IPS-NIHi11 (cell line): ENCODE measurements around the gene PRKAR1A.

Experiments used
- DNase-seq: peaks from one replicate; pipeline ENCODE4 v3.0.0; 2012; ENCODE audit warnings: mixed read lengths, low spot score

PRKAR1A gene

DNA sequence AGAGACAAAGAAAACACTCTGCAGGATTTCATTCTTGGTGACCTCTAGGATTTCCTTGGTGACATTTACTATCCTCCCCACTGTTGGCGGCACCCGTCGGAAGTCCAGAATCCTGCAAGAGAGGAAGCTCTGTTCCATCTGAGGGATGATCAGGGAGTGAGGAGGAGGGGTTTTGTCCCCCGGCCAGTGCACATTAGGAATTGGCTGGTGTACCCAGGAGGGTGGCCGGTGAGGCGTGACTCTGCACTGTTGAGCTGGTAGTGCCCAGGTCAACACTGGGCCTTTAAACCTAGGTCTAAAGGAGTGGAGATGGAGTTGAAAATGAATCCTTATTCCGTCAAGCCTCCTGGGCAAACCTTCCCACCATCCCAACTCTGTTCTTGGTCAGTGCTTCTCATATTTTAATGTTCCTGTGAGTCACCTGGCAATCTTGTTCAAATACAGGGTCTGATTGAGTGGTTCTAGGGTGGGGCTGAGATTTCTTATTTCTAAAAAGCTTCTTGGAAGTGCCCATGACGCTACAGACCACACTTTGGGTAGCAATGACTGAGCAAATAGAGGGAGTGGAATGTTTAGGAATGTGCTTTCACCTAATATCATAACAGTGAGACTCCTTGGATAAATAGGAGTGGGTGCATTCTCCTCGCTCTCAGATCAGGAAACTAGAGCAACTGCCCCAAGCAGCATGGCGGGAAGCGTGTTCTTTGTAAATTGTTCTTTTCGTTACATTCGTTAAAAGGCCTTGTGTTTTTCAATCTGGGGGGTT, 30.7 kb downstream of the PRKAR1A start:
- DNase-seq, result no peak

GRCh38 chr17:68544111-68544915, 32.1 kb downstream of the PRKAR1A start:
- no peak for DNase-seq

GRCh38 chr17:68556551-68556950, 44.3 kb downstream of the PRKAR1A start:
- DNase-seq, result no peak

- DNase-seq, result no peak
Observed at GRCh38 chr17:68559316-68559715, 47.1 kb downstream of the PRKAR1A start.

DNA sequence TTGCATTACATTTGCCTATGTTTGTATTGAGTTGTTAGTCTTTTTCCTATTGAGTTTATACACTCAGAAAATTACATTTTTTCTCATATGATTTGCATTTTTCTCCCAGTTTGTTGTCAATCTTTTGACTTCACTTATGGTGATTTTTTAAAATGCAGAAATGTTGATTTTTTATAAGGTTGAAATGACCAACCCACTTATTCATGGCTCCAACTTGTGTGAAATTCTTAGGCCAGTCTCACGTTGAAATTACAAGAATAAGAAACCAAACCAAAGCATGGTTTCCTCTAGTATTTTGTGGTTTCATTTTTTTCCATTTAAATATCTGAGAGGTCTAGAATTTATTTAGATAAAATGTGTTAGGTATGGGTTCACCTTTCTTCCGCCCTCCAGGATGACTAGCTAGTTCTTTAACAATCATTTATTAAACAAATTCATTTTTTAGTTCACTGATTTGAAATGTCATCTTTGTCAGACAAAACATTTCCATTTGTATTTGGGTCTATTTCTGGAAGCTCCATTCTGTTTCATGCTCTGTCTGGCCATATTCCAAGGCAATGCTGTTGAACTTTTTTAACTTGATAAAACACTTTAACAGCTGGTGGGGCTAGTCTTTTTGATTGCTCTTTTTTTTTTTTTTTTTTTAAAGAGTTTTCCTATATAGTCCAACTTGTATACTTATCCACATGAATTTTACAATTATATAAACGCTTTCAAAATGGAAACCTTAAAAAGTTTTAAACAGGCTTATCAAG, 48.9 kb downstream of the PRKAR1A start:
- no peak for DNase-seq

DNA sequence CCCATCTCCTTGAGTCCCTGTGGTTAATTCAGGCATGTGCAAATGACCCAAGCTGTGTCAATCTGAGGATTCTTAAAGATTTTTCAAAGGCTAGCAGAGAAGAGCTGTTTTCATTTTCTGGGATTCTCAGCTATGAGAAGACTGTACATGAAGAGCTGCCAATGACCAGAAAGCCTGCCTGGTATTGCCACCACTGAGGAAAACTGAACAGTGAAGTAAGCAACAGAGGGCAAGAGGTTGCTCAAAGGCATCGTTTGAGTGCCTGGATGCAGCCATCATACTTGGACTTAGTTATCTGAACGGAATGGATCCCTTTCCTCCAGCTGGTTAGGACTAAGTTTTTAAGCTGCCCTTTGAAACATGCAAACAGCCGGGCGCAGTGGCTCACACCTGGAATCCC, 50.5 kb downstream of the PRKAR1A start:
- DNase-seq, result no peak

DNA sequence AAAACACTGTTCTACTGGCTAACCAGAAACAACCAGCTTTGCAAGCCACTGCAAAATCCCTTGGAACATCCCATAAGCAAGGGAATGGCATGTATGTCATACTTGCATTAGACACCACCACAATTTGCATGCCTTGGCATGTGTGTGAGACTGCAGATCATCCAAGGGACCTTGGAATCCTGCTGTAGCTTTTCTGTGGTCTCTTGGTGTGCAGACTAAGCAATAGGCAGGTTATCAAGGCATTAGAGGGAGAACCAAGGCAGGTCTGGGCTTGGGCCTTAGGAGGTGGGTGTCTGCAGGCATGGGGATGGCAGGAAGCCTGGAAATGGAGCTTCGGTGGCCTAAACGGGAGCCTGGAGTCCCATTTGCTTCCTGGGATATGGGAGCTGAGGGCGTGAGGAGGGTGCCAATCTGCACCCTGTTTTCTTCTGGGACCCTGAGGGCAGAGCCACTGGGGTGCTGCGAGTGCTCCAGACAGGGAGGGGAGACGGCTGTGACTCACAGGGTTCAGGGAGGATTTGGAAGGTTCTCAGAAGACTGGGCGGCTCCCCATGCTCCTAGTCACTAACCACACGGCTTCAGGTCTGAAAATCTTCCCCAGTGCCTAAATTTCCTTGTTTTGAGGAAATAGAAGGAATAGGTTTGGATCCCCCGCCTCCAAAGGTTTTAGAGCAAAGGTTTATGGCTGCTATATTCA, 52.3 kb downstream of the PRKAR1A start:
- no peak for DNase-seq

DNA sequence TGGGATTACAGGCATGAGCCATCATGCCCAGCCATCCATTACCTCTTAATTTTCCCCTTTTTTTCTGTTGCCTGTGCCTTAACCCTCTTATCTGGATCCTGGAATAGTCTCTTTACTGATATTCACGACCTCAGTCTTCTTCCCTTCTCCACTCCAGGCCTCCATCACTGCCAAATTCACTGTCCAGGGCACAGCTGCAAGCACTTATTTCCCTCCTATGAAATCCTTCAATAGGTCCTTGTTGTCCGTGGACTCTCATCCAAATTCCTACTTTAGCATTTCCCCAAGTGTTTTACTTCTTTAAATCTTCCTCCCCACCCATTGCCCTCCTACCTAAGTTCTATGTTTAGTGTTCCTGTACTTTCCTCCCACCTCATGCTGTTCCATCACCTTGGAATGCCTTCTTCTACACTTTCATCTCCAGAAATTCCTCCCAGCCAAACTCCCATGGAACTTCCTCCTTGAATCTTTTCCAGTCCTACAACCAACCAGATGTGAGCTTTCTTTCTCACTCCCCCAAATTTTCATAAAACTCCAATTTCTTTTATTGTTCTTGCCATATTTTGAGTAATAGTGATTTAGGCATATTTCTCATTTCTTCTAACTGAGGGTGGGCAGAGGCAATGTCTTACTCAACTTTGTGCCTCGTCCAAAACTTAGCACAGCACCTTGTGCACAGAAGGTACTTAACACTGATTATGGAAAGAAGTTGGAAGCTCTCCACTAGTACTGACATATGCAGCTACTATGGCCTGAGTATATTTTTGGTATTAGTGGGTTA, 53.6 kb downstream of the PRKAR1A start:
- no peak for DNase-seq

DNA sequence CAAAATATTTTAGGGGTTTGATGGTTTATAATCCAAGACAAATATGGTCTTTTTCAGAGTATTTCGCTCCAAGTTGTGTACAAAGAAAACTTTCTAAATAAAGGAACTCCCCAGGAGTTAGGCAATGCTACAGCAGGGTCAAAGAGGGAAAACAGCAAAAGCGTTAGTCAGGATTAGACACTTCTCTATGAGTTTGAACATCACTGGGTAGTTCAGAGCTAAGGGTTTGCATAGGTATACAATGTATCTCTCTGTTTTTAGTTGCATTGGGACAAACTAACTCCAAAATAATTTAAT, 54.2 kb downstream of the PRKAR1A start:
- no peak for DNase-seq

GRCh38 chr17:68567035-68567434, 54.8 kb downstream of the PRKAR1A start:
- no peak for DNase-seq

- DNase-seq, result no peak
Observed at GRCh38 chr17:68567581-68567980, 55.4 kb downstream of the PRKAR1A start.

DNA sequence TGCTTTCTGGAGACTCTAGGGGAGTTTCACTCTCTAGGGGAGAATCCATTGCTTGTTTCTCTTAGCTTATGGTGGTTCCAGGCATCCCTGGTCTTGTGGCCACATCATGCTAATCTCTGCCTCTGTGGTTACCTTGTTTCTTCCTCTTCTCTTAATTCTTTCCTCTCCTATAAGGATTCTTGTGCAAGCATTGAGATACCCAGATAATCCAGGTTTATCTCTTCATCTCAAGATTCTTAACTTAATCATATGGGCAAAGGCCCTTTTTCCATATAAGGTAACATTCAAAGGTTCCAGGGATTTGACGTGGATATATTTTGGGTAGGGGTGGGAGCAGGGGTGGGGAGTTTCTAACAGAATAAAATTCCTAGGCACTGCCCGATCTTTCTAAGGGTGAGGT, 56.4 kb downstream of the PRKAR1A start:
- no peak for DNase-seq

- DNase-seq, result no peak
Observed at GRCh38 chr17:68569346-68569745, 57.1 kb downstream of the PRKAR1A start.

DNA sequence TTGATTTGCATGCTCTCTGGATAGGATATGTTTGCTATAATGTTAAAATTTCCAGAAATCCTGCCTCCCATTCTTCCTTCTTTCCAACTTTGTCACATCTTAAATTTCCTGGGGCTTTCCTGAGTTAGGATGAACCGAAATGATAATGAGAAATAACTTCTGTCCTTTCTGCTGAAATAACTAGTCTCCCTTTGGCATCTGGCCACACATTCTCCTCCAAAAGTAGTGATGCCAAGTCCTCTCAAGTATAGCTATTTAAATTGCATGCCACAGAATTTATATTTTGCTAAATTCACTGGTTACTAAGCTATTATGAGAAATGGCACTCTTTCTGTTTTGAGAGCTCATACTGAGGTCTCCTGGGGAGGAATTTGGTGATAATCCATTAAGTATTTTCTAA, 58.3 kb downstream of the PRKAR1A start:
- no peak for DNase-seq

- no peak for DNase-seq
Observed at GRCh38 chr17:68572138-68572842, 60.1 kb downstream of the PRKAR1A start.

GRCh38 chr17:68573338-68573737, 61.1 kb downstream of the PRKAR1A start:
- no peak for DNase-seq

- DNase-seq, result no peak
Observed at GRCh38 chr17:68576137-68576536, 63.9 kb downstream of the PRKAR1A start.

DNA sequence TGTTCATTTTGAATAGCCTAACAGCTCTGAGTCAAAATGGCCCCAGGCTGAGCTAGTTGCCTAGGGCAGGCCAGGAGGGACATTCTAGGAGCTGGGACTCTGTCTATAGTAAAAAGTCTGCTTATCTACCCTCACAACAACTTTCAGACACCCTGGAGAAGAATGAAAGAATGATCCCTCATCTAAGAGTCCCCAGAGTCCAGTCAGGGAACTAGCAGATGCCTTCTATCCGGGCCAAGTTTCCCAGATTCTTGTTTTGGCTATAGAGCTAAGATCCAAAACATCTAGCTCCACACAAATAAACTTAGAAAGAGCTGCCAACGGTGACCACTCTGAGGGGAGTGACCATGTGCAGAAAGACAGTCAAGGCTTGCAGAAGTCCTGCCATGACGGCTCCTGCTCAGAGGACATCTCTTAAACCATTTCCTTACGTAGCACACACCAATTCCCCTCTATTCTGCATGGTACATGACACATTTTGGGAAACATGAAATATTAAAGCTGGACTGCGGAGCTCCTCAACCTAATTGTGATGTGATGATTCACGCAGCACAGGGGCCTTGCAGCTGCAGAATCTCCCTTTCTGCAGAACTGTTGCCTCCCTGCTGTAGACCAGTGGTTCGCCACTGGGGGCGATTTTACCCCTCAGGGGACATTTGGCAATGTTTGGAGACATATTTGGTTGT, 64.7 kb downstream of the PRKAR1A start:
- no peak for DNase-seq

DNA sequence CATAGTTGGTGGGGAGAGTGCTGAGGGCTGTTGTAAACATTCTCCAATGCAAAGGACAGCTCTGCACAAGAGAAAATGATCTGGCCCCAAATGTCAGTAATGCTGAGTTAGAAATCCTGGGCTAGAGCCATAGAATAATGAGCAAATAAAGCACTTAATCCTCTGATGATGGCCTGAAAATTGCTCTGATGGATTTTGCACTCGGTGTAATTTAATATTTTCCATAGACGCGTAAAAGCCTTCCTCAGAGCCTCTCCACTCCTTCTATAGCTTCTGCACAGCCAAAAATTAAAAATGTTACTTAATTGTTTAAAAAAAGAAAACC, 65.2 kb downstream of the PRKAR1A start:
- DNase-seq, result no peak

DNA sequence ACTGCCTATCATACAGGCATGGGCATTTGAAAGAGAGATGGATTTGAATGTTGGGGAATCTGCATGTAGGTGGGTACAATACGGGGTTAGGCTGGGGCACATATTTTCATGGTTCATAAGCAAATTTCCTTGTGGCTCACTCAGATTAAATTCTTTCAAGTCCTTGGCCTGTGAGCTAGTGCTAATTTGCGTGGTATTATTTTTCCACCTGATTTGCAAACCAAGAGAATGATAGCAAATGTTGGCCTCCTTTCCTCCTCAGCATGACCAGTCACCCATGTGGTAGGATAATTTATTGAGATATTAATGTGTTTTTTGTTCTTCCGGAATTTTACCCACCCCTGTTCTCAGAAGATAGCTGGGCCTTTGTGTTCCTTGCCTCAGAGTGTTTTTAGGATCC, 66.0 kb downstream of the PRKAR1A start:
- DNase-seq, result no peak
